Osteoblast (primary cell): ENCODE data around the gene TCIRG1. TPM values are rescaled to one million over a fixed set of nuclear protein-coding genes. Genes with fewer than 3 reads are reported as not detected.

ENCODE experiments used
- DNase-seq: peaks from one replicate; pipeline ENCODE4 v3.0.0; 2011; ENCODE audit warnings: low spot score, mixed read lengths; ENCODE audit not compliant: insufficient read length; ENCODE audit errors: missing footprints
- H2AFZ ChIP-seq: 2 replicates; pipeline ENCODE4 v1.6.0; 2011; ENCODE audit warnings: mild to moderate bottlenecking, low read length
- H3K27ac ChIP-seq: 2 replicates; pipeline ENCODE4 v1.5.1; 2011; ENCODE audit warnings: mild to moderate bottlenecking, low read depth, low read length, moderate library complexity
- H3K27me3 ChIP-seq: 2 replicates; pipeline ENCODE4 v1.6.0; 2012; ENCODE audit warnings: mild to moderate bottlenecking, control low read depth, inconsistent platforms, low read length, moderate library complexity; ENCODE audit not compliant: insufficient read depth
- H3K36me3 ChIP-seq: 2 replicates; pipeline ENCODE4 v1.5.1; 2011; ENCODE audit warnings: mild to moderate bottlenecking, low read length, control low read depth, moderate library complexity; ENCODE audit not compliant: insufficient read depth
- H3K4me1 ChIP-seq: 2 replicates; pipeline ENCODE4 v1.5.1; 2011; ENCODE audit warnings: mild to moderate bottlenecking, low read length, control low read depth, moderate library complexity; ENCODE audit not compliant: insufficient read depth
- H3K4me2 ChIP-seq: 2 replicates; pipeline ENCODE4 v1.6.0; 2011; ENCODE audit warnings: mild to moderate bottlenecking, low read length; ENCODE audit not compliant: insufficient read depth
- H3K4me3 ChIP-seq: fragments of 200-600 bp; sonication (generic); 3 replicates; pipeline ENCODE4 v1.5.1; 2012; ENCODE audit warnings: mild to moderate bottlenecking, low read length, inconsistent platforms; ENCODE audit not compliant: insufficient read depth
- H3K79me2 ChIP-seq: 2 replicates; pipeline ENCODE4 v1.6.0; 2012; ENCODE audit warnings: mild to moderate bottlenecking, low read length, control low read depth, inconsistent platforms; ENCODE audit not compliant: insufficient read depth
- H3K9me3 ChIP-seq: 2 replicates; pipeline ENCODE4 v1.5.1; 2011; ENCODE audit warnings: low read depth, low read length, control low read depth
- H4K20me1 ChIP-seq: 2 replicates; pipeline ENCODE4 v1.6.0; 2012; ENCODE audit warnings: mild to moderate bottlenecking, low read length, control low read depth; ENCODE audit not compliant: insufficient read depth
- total RNA-seq: library from RNA; depleted of rRNA; stranded (reverse); fragments of >200 nt; gene quantifications from 2 replicates; pipeline ENCODE4 v1.2.3, GENCODE V29; 2012
- TF ChIP-seq, protein P1 (sequence below): IDR thresholded peaks from 2 replicates; pipeline ENCODE4 v1.5.1; 2011; ENCODE audit warnings: mild to moderate bottlenecking, low read depth, low read length, moderate library complexity; ENCODE audit errors: extremely low read depth

The TCIRG1 gene
- total RNA-seq, 1 donor, result 85.4 TPM

DNA sequence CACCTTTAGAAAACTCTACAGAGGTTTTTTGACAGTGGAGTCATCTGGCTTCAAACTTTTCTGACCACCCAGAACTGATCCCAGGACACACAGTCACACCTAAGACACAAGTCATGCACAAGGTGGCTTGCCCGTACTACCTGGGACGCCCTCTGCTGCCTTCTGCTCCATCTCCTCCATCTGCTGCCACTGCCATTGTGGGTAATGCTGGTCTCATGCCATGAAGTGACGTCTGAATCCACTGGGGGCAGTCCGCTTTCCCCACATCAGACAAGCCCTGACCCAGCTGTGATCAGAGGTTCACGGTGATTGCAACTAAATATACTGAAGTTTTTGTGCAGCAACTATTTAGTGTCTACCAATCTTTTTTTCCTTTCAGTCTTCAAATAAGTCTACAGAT lies 13.8 kb upstream of the TCIRG1 start:
- Histone ChIP-seq H2AFZ (no peak overlapping the region), H3K4me1 (peaks cover 29% of the 10 kb centered on the region), H4K20me1 (no peaks in the 10 kb centered on the region), H3K27ac (no peak overlapping the region), H3K9me3 (no peaks in the 10 kb centered on the region), H3K27me3 (no peaks in the 10 kb centered on the region), H3K4me2 (no peak overlapping the region), H3K4me3 (no peak overlapping the region), H3K79me2 (peaks cover 9% of the 10 kb centered on the region), H3K36me3 (peaks cover 30% of the 10 kb centered on the region)
- DNase-seq, result no peak
- TF ChIP-seq, protein P1, sequence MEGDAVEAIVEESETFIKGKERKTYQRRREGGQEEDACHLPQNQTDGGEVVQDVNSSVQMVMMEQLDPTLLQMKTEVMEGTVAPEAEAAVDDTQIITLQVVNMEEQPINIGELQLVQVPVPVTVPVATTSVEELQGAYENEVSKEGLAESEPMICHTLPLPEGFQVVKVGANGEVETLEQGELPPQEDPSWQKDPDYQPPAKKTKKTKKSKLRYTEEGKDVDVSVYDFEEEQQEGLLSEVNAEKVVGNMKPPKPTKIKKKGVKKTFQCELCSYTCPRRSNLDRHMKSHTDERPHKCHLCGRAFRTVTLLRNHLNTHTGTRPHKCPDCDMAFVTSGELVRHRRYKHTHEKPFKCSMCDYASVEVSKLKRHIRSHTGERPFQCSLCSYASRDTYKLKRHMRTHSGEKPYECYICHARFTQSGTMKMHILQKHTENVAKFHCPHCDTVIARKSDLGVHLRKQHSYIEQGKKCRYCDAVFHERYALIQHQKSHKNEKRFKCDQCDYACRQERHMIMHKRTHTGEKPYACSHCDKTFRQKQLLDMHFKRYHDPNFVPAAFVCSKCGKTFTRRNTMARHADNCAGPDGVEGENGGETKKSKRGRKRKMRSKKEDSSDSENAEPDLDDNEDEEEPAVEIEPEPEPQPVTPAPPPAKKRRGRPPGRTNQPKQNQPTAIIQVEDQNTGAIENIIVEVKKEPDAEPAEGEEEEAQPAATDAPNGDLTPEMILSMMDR, result no peak

DNA sequence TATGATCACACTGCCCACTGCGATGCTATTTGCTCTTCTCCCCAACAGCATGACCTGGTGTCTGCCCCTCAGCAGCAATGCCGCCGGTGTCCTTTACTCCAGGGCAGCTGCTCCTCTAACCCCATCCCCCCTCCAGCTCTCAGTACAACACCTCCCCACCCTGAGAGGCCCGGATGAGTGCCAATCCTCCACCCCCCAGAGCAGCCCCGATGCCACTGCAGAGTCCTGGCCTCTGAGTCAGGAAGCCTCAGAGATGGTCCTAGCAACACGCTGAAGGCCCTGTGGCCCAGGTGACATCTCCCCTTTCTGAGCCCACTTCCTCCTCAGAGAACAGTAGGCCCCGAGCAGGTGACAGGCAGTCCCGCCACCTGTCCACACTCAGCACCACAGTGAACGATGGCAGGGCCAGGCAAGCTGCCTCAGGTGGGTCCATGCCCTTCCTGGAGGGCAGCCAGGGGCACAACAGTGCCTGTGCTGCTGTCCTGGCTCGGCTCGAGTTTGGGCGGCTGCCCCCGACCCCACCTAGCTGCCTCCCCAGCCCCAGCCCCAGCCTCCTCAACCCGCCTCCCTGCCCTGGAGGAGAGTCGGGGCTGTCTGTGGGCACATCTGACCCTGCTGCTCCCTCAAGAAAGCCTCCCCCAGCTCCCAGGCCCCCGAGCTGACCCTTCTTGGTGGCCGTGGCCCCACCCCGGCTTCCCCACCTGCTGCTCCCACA lies 12.3 kb upstream of the TCIRG1 start:
- Histone ChIP-seq H3K9me3 (no peaks in the 10 kb centered on the region), H2AFZ (no peak overlapping the region), H3K27ac (peak overlapping the region; percentile 93), H3K79me2 (peaks cover 19% of the 10 kb centered on the region), H3K4me2 (no peak overlapping the region), H3K36me3 (peaks cover 29% of the 10 kb centered on the region), H3K4me1 (peaks cover 35% of the 10 kb centered on the region), H4K20me1 (no peaks in the 10 kb centered on the region), H3K4me3 (no peak overlapping the region), H3K27me3 (no peaks in the 10 kb centered on the region)
- no peak for DNase-seq
- TF ChIP-seq, protein P1, result no peak

- Histone ChIP-seq H3K4me3 (peak overlapping the region; percentile 33), H2AFZ (peak overlapping the region; percentile 51), H3K9me3 (no peaks in the 10 kb centered on the region), H3K27me3 (no peaks in the 10 kb centered on the region), H3K27ac (peak overlapping the region; percentile 93), H3K4me2 (peak overlapping the region; percentile 45), H3K4me1 (peaks cover 41% of the 10 kb centered on the region), H3K79me2 (peaks cover 31% of the 10 kb centered on the region), H4K20me1 (no peaks in the 10 kb centered on the region), H3K36me3 (peaks cover 29% of the 10 kb centered on the region)
- DNase-seq, result no peak
- TF ChIP-seq, protein P1, result no peak
These were observed 11.2 kb upstream of the TCIRG1 start for GRCh38 chr11:68027667-68028066.

- Histone ChIP-seq H3K4me1 (peaks cover 41% of the 10 kb centered on the region), H3K9me3 (no peaks in the 10 kb centered on the region), H3K27ac (peak overlapping the region; percentile 93), H3K36me3 (peaks cover 42% of the 10 kb centered on the region), H3K4me3 (peak overlapping the region; percentile 22), H3K27me3 (no peaks in the 10 kb centered on the region), H4K20me1 (no peaks in the 10 kb centered on the region), H3K4me2 (peak overlapping the region; percentile 98), H2AFZ (no peak overlapping the region), H3K79me2 (peaks cover 35% of the 10 kb centered on the region)
- DNase-seq, result no peak
- TF ChIP-seq, protein P1, result no peak
These were observed 9.9 kb upstream of the TCIRG1 start for GRCh38 chr11:68028802-68029545.
